Measurements from ENCODE around the gene HOXA13.

Gene HOXA13

DNA sequence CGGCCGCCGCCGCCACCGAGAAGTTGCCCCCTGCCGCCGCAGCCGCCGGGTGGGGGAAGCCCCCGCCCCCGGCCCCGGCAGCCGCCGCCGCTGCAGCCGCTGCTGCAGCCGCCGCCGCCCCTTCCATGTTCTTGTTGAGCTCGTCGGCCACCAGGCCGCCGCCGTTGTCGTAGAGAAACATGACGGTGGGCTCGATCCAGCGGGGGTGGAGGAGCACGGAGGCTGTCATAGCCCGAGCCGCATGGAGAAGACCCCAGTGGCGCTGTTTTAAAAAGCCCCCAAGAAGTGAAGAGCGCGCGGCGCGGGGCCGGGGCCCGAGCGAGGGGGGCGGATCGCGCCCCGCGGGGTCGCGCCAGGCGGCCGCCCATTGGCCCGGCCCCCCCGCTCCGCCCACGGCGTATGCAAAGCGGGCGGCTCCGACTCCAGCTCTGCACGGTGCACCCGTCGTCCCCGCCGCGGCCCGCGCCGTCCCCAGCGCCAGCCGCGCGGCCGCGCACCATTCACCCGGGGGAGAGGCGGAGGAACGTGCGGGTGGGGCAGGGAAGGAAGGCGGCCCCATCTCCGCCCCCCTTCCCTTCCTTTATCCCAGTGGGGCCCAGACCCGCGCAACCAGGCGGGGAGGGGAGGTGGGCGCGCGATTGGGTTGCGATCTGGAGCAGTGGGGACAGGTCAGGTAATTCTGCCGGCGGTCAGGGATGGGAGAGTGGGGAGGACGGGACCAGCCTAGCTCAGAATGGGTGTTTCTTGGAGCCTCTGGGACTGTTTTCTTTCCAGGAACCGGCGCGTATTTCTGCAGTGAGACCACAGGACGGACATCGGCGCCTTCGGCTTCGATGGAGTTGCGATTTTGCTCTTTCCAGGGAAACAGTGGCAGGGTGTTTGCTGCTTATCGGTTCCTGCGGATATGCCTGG is at the start of gene HOXA13:
HOXA13 (minus strand) TSS at position 243 of the 912 bp plus-strand sequence; CDS start at position 229, 14 bp downstream.
- peak within 1 kb of the TSS; percentile 84 for H3K27ac ChIP-seq
- DNase-seq (ENCODE audit: low read depth, low spot score): no peak

GRCh38 chr7:27248911-27249723 is 49.2 kb upstream of the HOXA13 start:
- DNase-seq (ENCODE audit: low read depth, low spot score): no peak
- no peak overlapping the region for H3K27ac ChIP-seq

DNA sequence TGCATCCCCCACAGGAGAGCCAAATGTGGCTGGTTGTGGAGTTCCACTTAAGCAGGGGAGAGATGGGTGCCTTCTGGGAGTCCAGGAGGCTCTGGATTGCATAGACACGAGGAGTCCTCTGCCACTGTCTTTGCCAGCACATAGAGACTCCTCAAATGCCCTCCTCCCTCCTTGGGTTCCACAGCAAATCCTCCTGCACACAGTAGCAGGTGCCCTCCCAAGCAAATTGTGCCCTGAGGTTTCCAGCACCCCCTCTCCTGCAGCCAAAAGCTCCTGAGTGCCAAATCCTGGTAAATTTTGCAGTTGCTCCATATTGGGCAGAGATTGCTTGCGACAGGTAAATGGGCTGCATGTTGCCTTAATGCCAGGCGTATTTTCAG is 48.5 kb upstream of the HOXA13 start:
- DNase-seq (ENCODE audit: low read depth, low spot score): no peak
- no peak overlapping the region for H3K27ac ChIP-seq

DNA sequence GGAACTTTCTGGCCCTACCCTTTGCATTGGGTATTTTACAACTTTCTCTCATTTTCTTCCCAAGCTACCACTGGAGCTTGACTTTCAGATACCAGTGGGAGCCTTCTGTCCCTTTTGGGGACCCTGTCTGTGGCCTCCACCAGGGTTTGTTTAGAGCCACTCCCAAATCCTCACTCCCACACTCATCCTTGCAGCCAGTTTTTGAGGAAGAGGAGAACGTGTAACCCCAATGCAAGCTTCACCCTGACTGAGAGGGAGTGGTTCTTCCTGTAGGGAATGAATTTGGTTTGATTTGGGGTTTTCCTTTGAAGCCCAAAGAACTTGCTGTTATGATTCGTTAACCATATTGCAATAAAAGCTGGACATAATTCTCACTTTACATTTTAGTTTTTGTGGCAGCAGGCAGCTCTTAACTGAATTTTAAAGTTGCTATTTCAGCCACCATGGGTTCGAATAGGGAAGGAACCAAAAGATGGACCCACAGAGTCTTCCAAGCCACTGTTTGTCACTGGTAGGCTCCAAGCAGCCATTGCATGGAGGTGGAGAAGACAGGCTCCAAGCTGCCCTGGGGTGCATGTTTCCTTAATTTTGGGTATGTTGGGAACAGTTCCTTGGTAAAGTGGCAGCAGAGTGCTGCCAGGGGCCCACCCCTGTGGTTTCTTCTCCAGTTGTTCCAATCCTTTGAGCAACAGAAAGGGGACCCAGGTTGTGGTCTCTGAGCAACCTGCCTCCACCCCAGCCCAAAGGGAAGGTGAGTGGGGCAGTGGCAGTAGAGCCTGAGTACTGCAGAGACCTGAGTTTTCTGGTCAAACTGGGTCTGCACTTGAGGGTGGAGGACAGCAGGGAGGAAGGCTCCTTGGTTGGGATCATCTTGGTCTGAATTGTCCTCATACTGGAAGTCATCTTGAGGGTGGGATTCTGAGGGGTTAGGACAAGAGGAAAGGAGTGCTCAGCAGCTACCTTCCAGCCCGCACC is 47.8 kb upstream of the HOXA13 start:
- H3K27ac ChIP-seq: no peak overlapping the region

DNA sequence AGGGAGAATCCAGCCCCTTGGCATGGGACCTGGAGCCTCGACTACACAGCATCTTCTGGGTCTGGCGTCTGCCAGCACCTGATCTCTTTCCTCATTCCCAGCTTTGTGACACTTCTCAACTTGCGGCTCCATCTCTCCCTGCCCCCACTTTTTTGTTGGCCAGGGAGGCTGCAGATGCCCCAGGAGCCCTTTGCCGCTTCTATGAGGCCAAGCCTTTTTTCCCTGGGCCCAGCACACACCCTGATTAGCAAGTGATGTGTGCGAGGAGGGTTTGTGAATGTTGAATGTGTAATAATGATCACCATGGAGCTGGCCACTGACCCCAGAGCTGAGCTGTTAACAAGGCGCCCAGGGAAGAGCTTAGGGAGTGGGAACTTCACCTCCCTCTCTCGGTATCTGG is 47.1 kb upstream of the HOXA13 start:
- DNase-seq (ENCODE audit: low read depth, low spot score): no peak
- no peak overlapping the region for H3K27ac ChIP-seq

More for the DNA sequence above, 47.8 kb upstream of the HOXA13 start:
- DNase-seq (ENCODE audit: low read depth, low spot score): no peak

- no peak overlapping the region for H3K27ac ChIP-seq
- no peak for DNase-seq (ENCODE audit: low read depth, low spot score)
Measured at GRCh38 chr7:27245798-27246691, 46.2 kb upstream of the HOXA13 start.

GRCh38 chr7:27245124-27245797 is 45.4 kb upstream of the HOXA13 start:
- H3K27ac ChIP-seq: no peak overlapping the region
- DNase-seq (ENCODE audit: low read depth, low spot score): no peak

- no peak for DNase-seq (ENCODE audit: low read depth, low spot score)
- no peak overlapping the region for H3K27ac ChIP-seq
Measured at GRCh38 chr7:27244488-27245123, 44.7 kb upstream of the HOXA13 start.

DNA sequence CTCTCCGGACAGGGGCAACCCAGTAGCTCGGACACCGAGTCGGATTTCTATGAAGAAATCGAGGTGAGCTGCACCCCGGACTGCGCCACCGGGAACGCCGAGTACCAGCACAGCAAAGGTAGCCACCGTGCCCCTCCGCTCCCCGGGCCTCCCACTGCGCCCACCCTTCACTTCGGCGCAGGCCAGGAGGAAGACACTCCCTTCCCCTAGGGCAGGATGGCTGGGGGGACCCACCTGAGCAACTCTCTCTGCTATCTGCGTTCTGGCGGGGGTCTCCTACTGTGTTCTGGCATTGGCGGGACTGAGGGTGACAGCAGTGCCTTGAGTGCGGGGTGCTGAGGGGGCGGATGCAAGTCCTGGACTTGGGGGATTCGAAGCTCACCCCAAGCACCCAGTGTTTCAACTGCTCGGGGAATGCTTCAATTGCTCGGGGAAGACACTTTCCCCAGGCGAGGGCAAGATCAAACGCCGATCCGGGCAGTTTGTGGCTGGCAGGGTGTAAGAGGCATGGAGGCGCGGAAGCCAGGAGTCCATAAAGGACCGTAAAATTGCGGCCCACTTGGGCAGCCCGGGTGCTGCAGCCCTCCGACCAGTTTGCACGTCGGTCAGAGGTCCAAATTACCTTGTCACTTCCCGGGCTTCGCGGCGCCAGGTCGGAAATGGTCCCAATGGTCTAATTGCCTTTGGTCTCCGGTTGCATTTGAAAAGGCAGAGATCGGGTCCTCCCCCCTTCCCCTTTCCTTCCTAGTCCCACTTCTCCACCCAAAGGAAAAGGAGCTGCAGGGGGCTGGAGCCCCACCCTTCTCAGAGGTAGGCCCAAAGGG is 43.7 kb upstream of the HOXA13 start:
- H3K27ac ChIP-seq: no peak overlapping the region
- no peak for DNase-seq (ENCODE audit: low read depth, low spot score)

- no peak for DNase-seq (ENCODE audit: low read depth, low spot score)
Measured at GRCh38 chr7:27242555-27243339, 42.9 kb upstream of the HOXA13 start, which contains the start of gene EVX1. Gene EVX1, plus strand, starts transcription at chr7:27242802. Its CDS starts 229 bp downstream, at chr7:27243031.

GRCh38 chr7:27242154-27242553 is 42.3 kb upstream of the HOXA13 start:
- no peak for DNase-seq (ENCODE audit: low read depth, low spot score)
- no peak overlapping the region for H3K27ac ChIP-seq

More at GRCh38 chr7:27242555-27243339, 42.9 kb upstream of the HOXA13 start, which contains the start of gene EVX1:
- no peak within 1 kb of the TSS for H3K27ac ChIP-seq

DNA sequence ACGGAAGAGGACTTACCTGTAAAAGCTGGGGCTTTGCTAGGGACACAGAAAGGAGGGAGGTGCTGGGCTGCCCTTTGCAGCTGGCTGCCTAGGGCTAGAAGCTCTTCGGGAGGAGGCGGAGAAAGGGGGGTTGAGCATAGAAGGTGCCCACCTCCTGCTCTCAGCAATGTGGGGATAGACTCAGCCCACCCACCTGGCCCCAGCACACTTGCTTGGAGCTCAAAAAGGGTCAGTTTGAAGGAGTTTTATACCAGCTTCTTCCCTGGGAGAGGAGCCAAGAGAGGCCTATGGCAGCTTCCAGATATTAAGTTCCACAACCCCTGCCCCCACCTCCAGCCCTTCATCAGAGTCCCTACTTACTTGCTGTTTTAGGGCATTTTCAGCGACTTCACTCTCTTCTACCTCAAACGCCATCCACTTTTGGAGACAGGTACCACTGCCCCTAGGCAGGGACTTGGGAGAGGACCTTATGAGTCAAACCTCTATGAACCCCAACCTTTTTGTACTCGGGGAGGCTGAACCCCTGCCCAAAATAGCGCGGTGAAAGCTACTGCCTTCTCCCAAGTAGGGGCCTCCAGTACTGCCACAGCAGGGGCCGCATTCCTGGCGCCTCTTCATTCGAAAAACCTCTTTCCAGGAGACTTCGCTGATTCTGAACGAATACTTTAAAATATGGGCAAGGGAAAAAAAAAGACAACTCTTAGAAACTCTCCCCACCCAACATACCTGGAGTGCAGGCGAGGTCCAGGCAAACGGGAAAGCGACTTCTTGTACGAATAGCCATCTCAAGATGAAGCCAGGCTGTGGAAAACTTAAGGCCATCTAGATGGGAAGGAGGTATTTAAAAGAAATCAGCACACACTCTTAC is 41.5 kb upstream of the HOXA13 start:
- no peak for DNase-seq (ENCODE audit: low read depth, low spot score)
- no peak overlapping the region for H3K27ac ChIP-seq

DNA sequence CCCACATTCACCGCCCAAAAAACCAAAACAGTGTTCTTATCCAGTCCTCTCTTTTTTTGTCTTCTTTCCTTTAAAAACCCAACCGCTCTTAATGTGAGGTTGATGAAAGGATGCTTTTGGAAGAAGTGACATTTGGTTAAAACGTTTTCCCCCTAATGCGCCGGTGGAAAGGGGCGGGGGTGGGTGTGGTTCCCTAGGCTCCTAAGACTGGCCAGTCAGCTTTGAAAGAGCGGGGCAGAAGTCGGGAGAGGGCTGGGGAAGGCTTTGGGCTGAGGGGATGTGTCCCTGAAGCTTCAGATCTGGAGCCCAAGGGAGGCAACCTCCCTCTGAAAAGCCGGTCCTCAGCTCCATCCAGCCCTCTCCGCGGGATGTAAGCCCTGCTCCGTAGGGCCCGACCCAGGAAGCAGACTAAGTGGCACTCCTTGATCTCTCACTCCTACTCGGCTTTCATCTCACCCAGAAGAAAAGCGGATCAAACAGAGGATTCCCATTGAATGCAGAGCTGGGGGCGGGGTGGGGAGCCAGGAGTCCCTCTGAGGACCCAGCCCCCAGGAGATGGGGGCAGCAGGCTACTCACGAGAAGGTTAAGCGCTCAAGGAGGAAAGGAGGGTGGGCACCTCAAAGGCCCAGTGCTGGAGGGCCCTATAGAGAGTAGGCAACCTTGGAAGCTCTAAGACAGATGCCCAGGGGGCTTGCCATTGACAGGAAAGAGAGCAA is 40.3 kb upstream of the HOXA13 start:
- DNase-seq (ENCODE audit: low read depth, low spot score): no peak
- H3K27ac ChIP-seq: no peak overlapping the region

- DNase-seq (ENCODE audit: low read depth, low spot score): no peak
- no peak overlapping the region for H3K27ac ChIP-seq
Measured at GRCh38 chr7:27239387-27240014, 39.6 kb upstream of the HOXA13 start.

All from epithelial cell of prostate (primary cell).